22Rv1 (cell line): ENCODE measurements around the gene INPP5B.

Experiments used
- ZFX ChIP-seq: fragments of 450-650 bp; IDR thresholded peaks from 2 replicates; pipeline ENCODE4 v1.6.1; 2017; ENCODE audit warnings: antibody characterized with exemption, borderline replicate concordance
- TF ChIP-seq, protein P1 (sequence below): fragments of 450-650 bp; IDR thresholded peaks from 2 replicates; pipeline ENCODE4 v1.5.1; 2017; ENCODE audit warnings: mild to moderate bottlenecking

- TF ChIP-seq, protein P1, sequence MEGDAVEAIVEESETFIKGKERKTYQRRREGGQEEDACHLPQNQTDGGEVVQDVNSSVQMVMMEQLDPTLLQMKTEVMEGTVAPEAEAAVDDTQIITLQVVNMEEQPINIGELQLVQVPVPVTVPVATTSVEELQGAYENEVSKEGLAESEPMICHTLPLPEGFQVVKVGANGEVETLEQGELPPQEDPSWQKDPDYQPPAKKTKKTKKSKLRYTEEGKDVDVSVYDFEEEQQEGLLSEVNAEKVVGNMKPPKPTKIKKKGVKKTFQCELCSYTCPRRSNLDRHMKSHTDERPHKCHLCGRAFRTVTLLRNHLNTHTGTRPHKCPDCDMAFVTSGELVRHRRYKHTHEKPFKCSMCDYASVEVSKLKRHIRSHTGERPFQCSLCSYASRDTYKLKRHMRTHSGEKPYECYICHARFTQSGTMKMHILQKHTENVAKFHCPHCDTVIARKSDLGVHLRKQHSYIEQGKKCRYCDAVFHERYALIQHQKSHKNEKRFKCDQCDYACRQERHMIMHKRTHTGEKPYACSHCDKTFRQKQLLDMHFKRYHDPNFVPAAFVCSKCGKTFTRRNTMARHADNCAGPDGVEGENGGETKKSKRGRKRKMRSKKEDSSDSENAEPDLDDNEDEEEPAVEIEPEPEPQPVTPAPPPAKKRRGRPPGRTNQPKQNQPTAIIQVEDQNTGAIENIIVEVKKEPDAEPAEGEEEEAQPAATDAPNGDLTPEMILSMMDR, result no peak
- no peak for TF ChIP-seq ZFX
These were observed 5.9 kb upstream of the INPP5B start for GRCh38 chr1:37952738-37953137.
